SK-N-SH treated with all-trans-retinoic acid at 6 μM for 48 hours (cell line): Measurements from ENCODE around the gene LRRC74B.
A peak's percentile ranks its signal among the peaks of the same experiment; 100 is the strongest.

Source experiments
- ATAC-seq: fragments of 200-7000 bp; cut with Tn5 transposase; 3 replicates; pipeline ENCODE4 v1.9.1; 2020; ENCODE audit warnings: mild to moderate bottlenecking, moderate library complexity
- ARNTL ChIP-seq: fragments of 450-650 bp; formaldehyde crosslinking; IDR thresholded peaks from 2 replicates; pipeline ENCODE4 v1.5.0; 2020; ENCODE audit warnings: low read depth, mild to moderate bottlenecking, moderate library complexity, borderline replicate concordance
- CSDC2 ChIP-seq: fragments of 250-450 bp; sonication (Bioruptor Pico); IDR thresholded peaks from 2 replicates; pipeline ENCODE4 v1.5.0; 2020; ENCODE audit warnings: mild to moderate bottlenecking, moderate library complexity
- GLIS3 ChIP-seq: fragments of 250-450 bp; sonication (Bioruptor Pico); IDR thresholded peaks from 2 replicates; pipeline ENCODE4 v1.5.0; 2020; ENCODE audit warnings: mild to moderate bottlenecking, moderate library complexity
- ISL1 ChIP-seq: fragments of 250-450 bp; sonication (Bioruptor Pico); IDR thresholded peaks from 2 replicates; pipeline ENCODE4 v2.1.2; 2022; ENCODE audit warnings: mild to moderate bottlenecking, moderate library complexity
- OSR1 ChIP-seq: fragments of 250-450 bp; sonication (Bioruptor Pico); IDR thresholded peaks from 2 replicates; pipeline ENCODE4 v1.8.0; 2022; ENCODE audit warnings: moderate library complexity, mild to moderate bottlenecking, inconsistent platforms
- PPARA ChIP-seq: fragments of 250-450 bp; sonication (Bioruptor Pico); IDR thresholded peaks from 2 replicates; pipeline ENCODE4 v1.5.0; 2020; ENCODE audit warnings: mild to moderate bottlenecking, borderline replicate concordance
- TCF4 ChIP-seq: fragments of 250-450 bp; sonication (Bioruptor Pico); IDR thresholded peaks from 2 replicates; pipeline ENCODE4 v1.8.0; 2021; ENCODE audit warnings: mild to moderate bottlenecking, moderate library complexity, borderline replicate concordance
- TOX ChIP-seq: fragments of 250-450 bp; sonication (Bioruptor Pico); IDR thresholded peaks from 2 replicates; pipeline ENCODE4 v1.8.0; 2021; ENCODE audit warnings: mild to moderate bottlenecking, moderate library complexity, borderline replicate concordance
- TSHZ2 ChIP-seq: fragments of 250-450 bp; sonication (Bioruptor Pico); IDR thresholded peaks from 2 replicates; pipeline ENCODE4 v1.5.0; 2020; ENCODE audit warnings: mild to moderate bottlenecking, moderate library complexity
- TF ChIP-seq, protein P1 (sequence below): fragments of 250-450 bp; sonication (Bioruptor Pico); IDR thresholded peaks from 2 replicates; pipeline ENCODE4 v1.8.0; 2021; ENCODE audit warnings: low read depth, mild to moderate bottlenecking, moderate library complexity, borderline replicate concordance
- TF ChIP-seq, protein P2 (sequence below): fragments of 250-450 bp; sonication (Bioruptor Pico); IDR thresholded peaks from 2 replicates; pipeline ENCODE4 v1.8.0; 2020; ENCODE audit warnings: mild to moderate bottlenecking, moderate library complexity, borderline replicate concordance
- TF ChIP-seq, protein P3 (sequence below): fragments of 250-450 bp; sonication (Bioruptor Pico); IDR thresholded peaks from 2 replicates; pipeline ENCODE4 v1.5.1; 2021; ENCODE audit warnings: mild to moderate bottlenecking, moderate library complexity
- TF ChIP-seq, protein P4 (sequence below): fragments of 250-450 bp; sonication (Bioruptor Pico); IDR thresholded peaks from 2 replicates; pipeline ENCODE4 v1.5.1; 2020; ENCODE audit warnings: low read depth, mild to moderate bottlenecking, moderate library complexity

Gene LRRC74B

GRCh38 chr22:21013657-21014201 is 32.0 kb upstream of the LRRC74B start:
- ATAC-seq: peak; percentile 5; the same call in 2 of the 3 replicates
- TF ChIP-seq ARNTL (no peak), GLIS3 (CRISPR knock-in tag) (no peak), TOX (CRISPR knock-in tag) (no peak), OSR1 (CRISPR knock-in tag) (no peak), CSDC2 (no peak)
- TF ChIP-seq, protein P1, sequence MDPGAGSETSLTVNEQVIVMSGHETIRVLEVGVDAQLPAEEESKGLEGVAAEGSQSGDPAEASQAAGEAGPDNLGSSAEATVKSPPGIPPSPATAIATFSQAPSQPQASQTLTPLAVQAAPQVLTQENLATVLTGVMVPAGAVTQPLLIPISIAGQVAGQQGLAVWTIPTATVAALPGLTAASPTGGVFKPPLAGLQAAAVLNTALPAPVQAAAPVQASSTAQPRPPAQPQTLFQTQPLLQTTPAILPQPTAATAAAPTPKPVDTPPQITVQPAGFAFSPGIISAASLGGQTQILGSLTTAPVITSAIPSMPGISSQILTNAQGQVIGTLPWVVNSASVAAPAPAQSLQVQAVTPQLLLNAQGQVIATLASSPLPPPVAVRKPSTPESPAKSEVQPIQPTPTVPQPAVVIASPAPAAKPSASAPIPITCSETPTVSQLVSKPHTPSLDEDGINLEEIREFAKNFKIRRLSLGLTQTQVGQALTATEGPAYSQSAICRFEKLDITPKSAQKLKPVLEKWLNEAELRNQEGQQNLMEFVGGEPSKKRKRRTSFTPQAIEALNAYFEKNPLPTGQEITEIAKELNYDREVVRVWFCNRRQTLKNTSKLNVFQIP: no peak
- TF ChIP-seq, protein P2, sequence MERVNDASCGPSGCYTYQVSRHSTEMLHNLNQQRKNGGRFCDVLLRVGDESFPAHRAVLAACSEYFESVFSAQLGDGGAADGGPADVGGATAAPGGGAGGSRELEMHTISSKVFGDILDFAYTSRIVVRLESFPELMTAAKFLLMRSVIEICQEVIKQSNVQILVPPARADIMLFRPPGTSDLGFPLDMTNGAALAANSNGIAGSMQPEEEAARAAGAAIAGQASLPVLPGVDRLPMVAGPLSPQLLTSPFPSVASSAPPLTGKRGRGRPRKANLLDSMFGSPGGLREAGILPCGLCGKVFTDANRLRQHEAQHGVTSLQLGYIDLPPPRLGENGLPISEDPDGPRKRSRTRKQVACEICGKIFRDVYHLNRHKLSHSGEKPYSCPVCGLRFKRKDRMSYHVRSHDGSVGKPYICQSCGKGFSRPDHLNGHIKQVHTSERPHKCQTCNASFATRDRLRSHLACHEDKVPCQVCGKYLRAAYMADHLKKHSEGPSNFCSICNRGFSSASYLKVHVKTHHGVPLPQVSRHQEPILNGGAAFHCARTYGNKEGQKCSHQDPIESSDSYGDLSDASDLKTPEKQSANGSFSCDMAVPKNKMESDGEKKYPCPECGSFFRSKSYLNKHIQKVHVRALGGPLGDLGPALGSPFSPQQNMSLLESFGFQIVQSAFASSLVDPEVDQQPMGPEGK: no peak
- TF ChIP-seq, protein P3, sequence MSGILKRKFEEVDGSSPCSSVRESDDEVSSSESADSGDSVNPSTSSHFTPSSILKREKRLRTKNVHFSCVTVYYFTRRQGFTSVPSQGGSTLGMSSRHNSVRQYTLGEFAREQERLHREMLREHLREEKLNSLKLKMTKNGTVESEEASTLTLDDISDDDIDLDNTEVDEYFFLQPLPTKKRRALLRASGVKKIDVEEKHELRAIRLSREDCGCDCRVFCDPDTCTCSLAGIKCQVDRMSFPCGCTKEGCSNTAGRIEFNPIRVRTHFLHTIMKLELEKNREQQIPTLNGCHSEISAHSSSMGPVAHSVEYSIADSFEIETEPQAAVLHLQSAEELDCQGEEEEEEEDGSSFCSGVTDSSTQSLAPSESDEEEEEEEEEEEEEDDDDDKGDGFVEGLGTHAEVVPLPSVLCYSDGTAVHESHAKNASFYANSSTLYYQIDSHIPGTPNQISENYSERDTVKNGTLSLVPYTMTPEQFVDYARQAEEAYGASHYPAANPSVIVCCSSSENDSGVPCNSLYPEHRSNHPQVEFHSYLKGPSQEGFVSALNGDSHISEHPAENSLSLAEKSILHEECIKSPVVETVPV (CRISPR knock-in tag): no peak

DNA sequence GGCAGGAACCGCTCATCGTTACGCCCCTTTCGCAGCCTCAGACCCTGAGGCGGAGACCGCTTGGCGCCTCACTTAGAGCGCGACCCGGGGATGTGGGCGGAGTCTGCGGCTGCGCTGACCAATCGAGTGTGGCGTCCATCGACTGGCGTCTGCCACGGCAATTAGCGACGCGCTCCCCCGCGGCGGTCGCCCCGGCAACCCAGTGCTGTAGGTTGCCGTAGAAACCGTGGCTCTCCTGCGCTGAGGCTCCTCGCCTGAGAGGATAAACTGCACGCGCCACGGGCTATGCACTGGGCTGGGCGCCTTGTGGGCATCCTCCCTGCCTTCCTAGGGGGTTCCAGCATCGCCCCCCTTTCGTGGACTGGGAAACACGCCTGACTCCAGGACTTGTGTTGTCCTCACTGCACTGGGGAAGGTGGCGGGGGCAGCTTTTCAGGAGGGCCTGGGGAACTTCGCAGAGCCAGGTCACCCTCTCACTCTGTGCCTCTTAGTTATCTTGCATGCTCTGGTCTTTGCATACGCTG is 31.5 kb upstream of the LRRC74B start:
- TF ChIP-seq PPARA (CRISPR knock-in tag) (peak; percentile 67; the same call in 1 of the 2 replicates), TCF4 (CRISPR knock-in tag) (no peak)
- peak; percentile 94 for ATAC-seq

GRCh38 chr22:21014726-21015465 is 30.9 kb upstream of the LRRC74B start, which contains the start of gene P2RX6:
Gene P2RX6 (plus strand): TSS chr22:21015165. CDS start chr22:21015175, 10 bp downstream.
- ATAC-seq: peak; percentile 70

DNA sequence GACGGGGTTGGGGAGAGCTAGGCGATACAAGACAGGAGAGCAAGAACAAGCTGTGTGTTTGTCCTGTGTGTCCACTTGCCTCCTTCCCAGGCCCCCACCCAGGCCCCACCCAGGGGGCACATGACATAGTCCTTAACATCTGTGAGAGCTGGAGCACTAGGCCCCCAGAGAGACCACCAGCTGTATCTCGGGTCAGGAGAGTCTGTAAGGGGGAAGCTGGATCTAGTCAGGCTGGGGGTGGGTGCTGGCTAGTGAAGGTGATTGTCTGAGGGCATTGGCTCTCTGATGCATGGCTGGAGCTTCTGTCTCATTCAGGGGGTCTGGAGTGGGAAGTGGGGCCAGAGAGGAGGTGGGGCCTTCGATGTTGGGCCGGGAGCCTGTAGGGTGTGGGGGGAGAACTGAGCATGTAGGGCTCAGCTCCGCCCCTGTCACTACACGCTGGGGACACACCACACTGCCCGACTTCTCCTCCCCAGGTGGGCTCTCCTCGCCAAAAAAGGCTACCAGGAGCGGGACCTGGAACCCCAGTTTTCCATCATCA is 30.2 kb upstream of the LRRC74B start:
- no peak for ATAC-seq
- TF ChIP-seq ISL1: no peak
- TF ChIP-seq, protein P2: no peak
- TF ChIP-seq, protein P4, sequence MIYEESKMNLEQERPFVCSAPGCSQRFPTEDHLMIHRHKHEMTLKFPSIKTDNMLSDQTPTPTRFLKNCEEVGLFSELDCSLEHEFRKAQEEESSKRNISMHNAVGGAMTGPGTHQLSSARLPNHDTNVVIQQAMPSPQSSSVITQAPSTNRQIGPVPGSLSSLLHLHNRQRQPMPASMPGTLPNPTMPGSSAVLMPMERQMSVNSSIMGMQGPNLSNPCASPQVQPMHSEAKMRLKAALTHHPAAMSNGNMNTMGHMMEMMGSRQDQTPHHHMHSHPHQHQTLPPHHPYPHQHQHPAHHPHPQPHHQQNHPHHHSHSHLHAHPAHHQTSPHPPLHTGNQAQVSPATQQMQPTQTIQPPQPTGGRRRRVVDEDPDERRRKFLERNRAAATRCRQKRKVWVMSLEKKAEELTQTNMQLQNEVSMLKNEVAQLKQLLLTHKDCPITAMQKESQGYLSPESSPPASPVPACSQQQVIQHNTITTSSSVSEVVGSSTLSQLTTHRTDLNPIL: no peak
- no peak for TF ChIP-seq TSHZ2

More at GRCh38 chr22:21014726-21015465, 30.9 kb upstream of the LRRC74B start, which contains the start of gene P2RX6:
- peak; percentile 42; the same call in 1 of the 2 replicates for TF ChIP-seq TCF4 (CRISPR knock-in tag)
- TF ChIP-seq, protein P1: no peak
